ENCODE results near the gene CUL4A.

- TF ChIP-seq ZNF223 (tag by site-specific recombination; IDR thresholded peaks at IDR 0.05) (no peak), CTCF (tag by site-specific recombination; IDR thresholded peaks at IDR 0.05) (no peak), ZEB2 (tag by site-specific recombination; IDR thresholded peaks at IDR 0.05) (no peak), YY1 (tag by site-specific recombination; IDR thresholded peaks at IDR 0.05) (no peak), ZNF660 (tag by site-specific recombination; IDR thresholded peaks at IDR 0.05) (no peak), PRDM6 (tag by site-specific recombination; IDR thresholded peaks at IDR 0.05) (no peak)
These were observed 62.6 kb downstream of the CUL4A start for GRCh38 chr13:113272031-113272430.
